Liver (tissue), 9 donors: ENCODE data around the gene PRKAR1B. TPM values are rescaled to one million over a fixed set of nuclear protein-coding genes. Genes with fewer than 3 reads are reported as not detected.

Source experiments
- DNase-seq: peaks from one replicate; pipeline ENCODE4 v3.0.0-alpha.2; 2017; ENCODE audit warnings: low spot score
- H3K27ac ChIP-seq, 2 donors: one replicate each; pipeline ENCODE4 v1.7.0; 2013; ENCODE audit warnings: inconsistent platforms in 2 of 2, low read length in 2 of 2, control low read depth in 1 of 2, low read depth in 1 of 2, mild to moderate bottlenecking in 1 of 2
- H3K27me3 ChIP-seq, 4 donors: one replicate each; pipeline versions ENCODE4 v1.6.1 to v1.7.0; 2013; ENCODE audit warnings: low read length in 3 of 4, inconsistent platforms in 1 of 4, mild to moderate bottlenecking in 1 of 4, moderate library complexity in 1 of 4; ENCODE audit not compliant: control insufficient read depth in 4 of 4, insufficient read depth in 4 of 4
- H3K36me3 ChIP-seq, 4 donors: one replicate each; pipeline versions ENCODE4 v1.6.1 to v1.7.0; 2013; ENCODE audit warnings: low read length in 3 of 4, mild to moderate bottlenecking in 3 of 4, low read depth in 1 of 4, moderate library complexity in 1 of 4; ENCODE audit not compliant: control insufficient read depth in 4 of 4, insufficient read depth in 3 of 4
- H3K4me1 ChIP-seq, 4 donors: one replicate each; pipeline versions ENCODE4 v1.6.1 to v1.7.0; 2013; ENCODE audit warnings: low read length in 3 of 4, mild to moderate bottlenecking in 3 of 4, moderate library complexity in 1 of 4; ENCODE audit not compliant: control insufficient read depth in 4 of 4, insufficient read depth in 4 of 4
- H3K4me3 ChIP-seq, 3 donors: one replicate each; pipeline versions ENCODE4 v1.6.1 to v1.7.0; 2013; ENCODE audit warnings: low read length in 3 of 3, control low read depth in 1 of 3, low read depth in 1 of 3, mild to moderate bottlenecking in 1 of 3
- H3K9ac ChIP-seq, 2 donors: one replicate each; pipeline ENCODE4 v1.7.0; 2013; ENCODE audit warnings: low read length in 2 of 2, mild to moderate bottlenecking in 2 of 2, moderate library complexity in 2 of 2, control low read depth in 1 of 2, low read depth in 1 of 2
- H3K9me3 ChIP-seq, 4 donors: one replicate each; pipeline versions ENCODE4 v1.6.1 to v1.7.0; 2013; ENCODE audit warnings: low read length in 3 of 4; ENCODE audit not compliant: control insufficient read depth in 4 of 4
- EGR1 ChIP-seq, 2 donors: IDR thresholded peaks; 2 replicates each; pipeline ENCODE4 v1.6.1; 2016 to 2018; ENCODE audit warnings: antibody characterized with exemption in 2 of 2, low read depth in 2 of 2
- FOXA1 ChIP-seq: IDR thresholded peaks from 2 replicates; pipeline ENCODE4 v1.6.1; 2016; ENCODE audit warnings: antibody characterized with exemption
- FOXA2 ChIP-seq: IDR thresholded peaks from 2 replicates; pipeline ENCODE4 v1.6.1; 2016; ENCODE audit warnings: antibody characterized with exemption
- GABPA ChIP-seq, 2 donors: IDR thresholded peaks in 1 of 2; conservative IDR thresholded peaks in 1 of 2; 2 replicates each; pipeline ENCODE4 v1.6.1; 2016; ENCODE audit warnings: antibody characterized with exemption in 2 of 2, mild to moderate bottlenecking in 1 of 2, moderate library complexity in 1 of 2
- HNF4A ChIP-seq, 2 donors: conservative IDR thresholded peaks; 2 replicates each; pipeline ENCODE4 v1.6.1; 2016; ENCODE audit warnings: antibody characterized with exemption in 2 of 2, mild to moderate bottlenecking in 2 of 2
- HNF4G ChIP-seq: IDR thresholded peaks from 2 replicates; pipeline ENCODE4 v1.6.1; 2016; ENCODE audit warnings: antibody characterized with exemption
- JUND ChIP-seq, 2 donors: IDR thresholded peaks; 2 replicates each; pipeline ENCODE4 v1.6.1; 2016; ENCODE audit warnings: antibody characterized with exemption in 2 of 2
- NR2F2 ChIP-seq: IDR thresholded peaks from 2 replicates; pipeline ENCODE4 v1.6.1; 2016; ENCODE audit warnings: antibody characterized with exemption
- RAD21 ChIP-seq, 2 donors: IDR thresholded peaks; 2 replicates each; pipeline ENCODE4 v1.6.1; 2016; ENCODE audit warnings: antibody characterized with exemption in 2 of 2, mild to moderate bottlenecking in 2 of 2
- RXRA ChIP-seq, 2 donors: IDR thresholded peaks; 2 replicates each; pipeline ENCODE4 v1.6.1; 2017 to 2018; ENCODE audit warnings: antibody characterized with exemption in 2 of 2, mild to moderate bottlenecking in 1 of 2
- SP1 ChIP-seq: IDR thresholded peaks from 2 replicates; pipeline ENCODE4 v1.6.1; 2018; ENCODE audit warnings: antibody characterized with exemption, mild to moderate bottlenecking
- TAF1 ChIP-seq: conservative IDR thresholded peaks from 2 replicates; pipeline ENCODE4 v1.6.1; 2016; ENCODE audit warnings: antibody characterized with exemption, mild to moderate bottlenecking
- YY1 ChIP-seq: IDR thresholded peaks from 2 replicates; pipeline ENCODE4 v1.6.1; 2016; ENCODE audit warnings: antibody characterized with exemption, mild to moderate bottlenecking
- WGBS: extraction: QIAGEN DNeasy Blood & Tissue Kit; methylation state at CpG from one replicate; pipeline ENCODE4 v1.1.7; 2013; 5-methylcytosine and 5-hydroxymethylcytosine counted together
- polyA plus RNA-seq, 2 donors: library from polyadenylated mRNA; stranded (reverse) in 1 of 2; unstranded in 1 of 2; fragments of 200-250 nt in 1 of 2; fragments of >200 nt in 1 of 2; fragmentation: Nextera tagmentation in 1 of 2; extraction: Ambion mirVana in 1 of 2; gene quantifications; one replicate each; pipeline versions ENCODE4 v1.2.1 to v1.2.3, GENCODE V29; 2013 to 2015
- total RNA-seq, 2 donors: library from RNA; depleted of rRNA; stranded (reverse); fragments of >200 nt; gene quantifications; one replicate each; pipeline ENCODE4 v1.2.3, GENCODE V29; 2014
- TF ChIP-seq, protein P1 (sequence below): IDR thresholded peaks from 2 replicates; pipeline ENCODE4 v1.6.1; 2016; ENCODE audit warnings: antibody characterized with exemption
- TF ChIP-seq, protein P2 (sequence below): IDR thresholded peaks from 2 replicates; pipeline ENCODE4 v1.6.1; 2016; ENCODE audit warnings: antibody characterized with exemption, mild to moderate bottlenecking
- TF ChIP-seq, protein P3 (sequence below): IDR thresholded peaks from 2 replicates; pipeline ENCODE4 v1.6.1; 2016; ENCODE audit warnings: antibody characterized with exemption
- TF ChIP-seq, protein P4 (sequence below): fragments of 150-350 bp; IDR thresholded peaks from 2 replicates; pipeline ENCODE4 v1.5.1; 2017; ENCODE audit warnings: improper control_type of control experiment, low read depth, low read length; ENCODE audit not compliant: missing input control
- TF ChIP-seq, protein P5 (sequence below): IDR thresholded peaks from 2 replicates; pipeline ENCODE4 v1.6.1; 2016; ENCODE audit warnings: antibody characterized with exemption
- donor health status: healthy.
- donor health status: healthy.
- donor health status: healthy.
- donor health status: healthy.
- donor health status: healthy.

The PRKAR1B gene
- total and polyA plus RNA-seq, 4 donors = 11.1 to 14.4 (median 12.4) TPM

DNA sequence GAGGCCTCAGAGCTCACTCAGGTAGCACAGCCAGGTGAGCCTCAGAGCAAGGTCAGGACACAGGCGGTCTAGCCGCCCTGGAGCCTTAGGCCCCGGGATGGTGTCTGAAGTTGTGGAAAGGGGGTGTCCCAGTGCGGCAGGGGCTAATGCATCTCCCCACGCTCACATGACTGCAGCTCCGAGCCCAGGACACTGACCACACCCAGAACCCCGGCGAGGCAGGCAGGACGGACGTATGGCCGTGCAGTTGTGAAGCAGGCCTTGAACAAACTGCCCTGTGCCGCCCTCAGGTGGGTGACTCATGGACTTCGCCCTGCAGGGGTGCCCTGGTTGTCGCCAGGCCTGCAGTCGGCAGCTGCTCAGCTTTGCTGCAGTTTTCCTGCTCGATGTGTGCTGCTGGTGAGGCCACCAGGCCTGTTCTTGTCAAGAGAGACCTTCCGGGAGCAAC is 5.0 kb upstream of the PRKAR1B start:
- H3K36me3 ChIP-seq = peaks cover 0 to 6% (median 2%) of the 10 kb centered on the region in 4 donors
- WGBS = 44% methylated on average over 17 of the region's 17 CpGs
- no peak overlapping the region for H3K4me3 ChIP-seq
- TF ChIP-seq RXRA (IDR thresholded peaks at IDR 0.05) (peak; percentile 66 to 67), HNF4A (conservative IDR thresholded peaks at IDR 0.05) (peak; percentile 93 to 97), SP1 (peak; percentile 55), NR2F2 (no peak), FOXA2 (no peak), JUND (IDR thresholded peaks at IDR 0.05) (peak; percentile 68 to 73), GABPA (IDR thresholded peaks at IDR 0.05 in 1 of 2, conservative IDR thresholded peaks at IDR 0.05 in 1 of 2) (peak in 1 of 2 donors; percentile 62), EGR1 (IDR thresholded peaks at IDR 0.05; ENCODE audit: low read depth in 2 of 2) (no peak), FOXA1 (no peak), TAF1 (no peak), HNF4G (peak; percentile 66), YY1 (peak; percentile 52), RAD21 (IDR thresholded peaks at IDR 0.05) (peak; percentile 77 to 79)
- TF ChIP-seq, protein P1, sequence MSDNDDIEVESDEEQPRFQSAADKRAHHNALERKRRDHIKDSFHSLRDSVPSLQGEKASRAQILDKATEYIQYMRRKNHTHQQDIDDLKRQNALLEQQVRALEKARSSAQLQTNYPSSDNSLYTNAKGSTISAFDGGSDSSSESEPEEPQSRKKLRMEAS = peak; percentile 48
- TF ChIP-seq, protein P2, sequence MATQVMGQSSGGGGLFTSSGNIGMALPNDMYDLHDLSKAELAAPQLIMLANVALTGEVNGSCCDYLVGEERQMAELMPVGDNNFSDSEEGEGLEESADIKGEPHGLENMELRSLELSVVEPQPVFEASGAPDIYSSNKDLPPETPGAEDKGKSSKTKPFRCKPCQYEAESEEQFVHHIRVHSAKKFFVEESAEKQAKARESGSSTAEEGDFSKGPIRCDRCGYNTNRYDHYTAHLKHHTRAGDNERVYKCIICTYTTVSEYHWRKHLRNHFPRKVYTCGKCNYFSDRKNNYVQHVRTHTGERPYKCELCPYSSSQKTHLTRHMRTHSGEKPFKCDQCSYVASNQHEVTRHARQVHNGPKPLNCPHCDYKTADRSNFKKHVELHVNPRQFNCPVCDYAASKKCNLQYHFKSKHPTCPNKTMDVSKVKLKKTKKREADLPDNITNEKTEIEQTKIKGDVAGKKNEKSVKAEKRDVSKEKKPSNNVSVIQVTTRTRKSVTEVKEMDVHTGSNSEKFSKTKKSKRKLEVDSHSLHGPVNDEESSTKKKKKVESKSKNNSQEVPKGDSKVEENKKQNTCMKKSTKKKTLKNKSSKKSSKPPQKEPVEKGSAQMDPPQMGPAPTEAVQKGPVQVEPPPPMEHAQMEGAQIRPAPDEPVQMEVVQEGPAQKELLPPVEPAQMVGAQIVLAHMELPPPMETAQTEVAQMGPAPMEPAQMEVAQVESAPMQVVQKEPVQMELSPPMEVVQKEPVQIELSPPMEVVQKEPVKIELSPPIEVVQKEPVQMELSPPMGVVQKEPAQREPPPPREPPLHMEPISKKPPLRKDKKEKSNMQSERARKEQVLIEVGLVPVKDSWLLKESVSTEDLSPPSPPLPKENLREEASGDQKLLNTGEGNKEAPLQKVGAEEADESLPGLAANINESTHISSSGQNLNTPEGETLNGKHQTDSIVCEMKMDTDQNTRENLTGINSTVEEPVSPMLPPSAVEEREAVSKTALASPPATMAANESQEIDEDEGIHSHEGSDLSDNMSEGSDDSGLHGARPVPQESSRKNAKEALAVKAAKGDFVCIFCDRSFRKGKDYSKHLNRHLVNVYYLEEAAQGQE = no peak
- TF ChIP-seq, protein P3, sequence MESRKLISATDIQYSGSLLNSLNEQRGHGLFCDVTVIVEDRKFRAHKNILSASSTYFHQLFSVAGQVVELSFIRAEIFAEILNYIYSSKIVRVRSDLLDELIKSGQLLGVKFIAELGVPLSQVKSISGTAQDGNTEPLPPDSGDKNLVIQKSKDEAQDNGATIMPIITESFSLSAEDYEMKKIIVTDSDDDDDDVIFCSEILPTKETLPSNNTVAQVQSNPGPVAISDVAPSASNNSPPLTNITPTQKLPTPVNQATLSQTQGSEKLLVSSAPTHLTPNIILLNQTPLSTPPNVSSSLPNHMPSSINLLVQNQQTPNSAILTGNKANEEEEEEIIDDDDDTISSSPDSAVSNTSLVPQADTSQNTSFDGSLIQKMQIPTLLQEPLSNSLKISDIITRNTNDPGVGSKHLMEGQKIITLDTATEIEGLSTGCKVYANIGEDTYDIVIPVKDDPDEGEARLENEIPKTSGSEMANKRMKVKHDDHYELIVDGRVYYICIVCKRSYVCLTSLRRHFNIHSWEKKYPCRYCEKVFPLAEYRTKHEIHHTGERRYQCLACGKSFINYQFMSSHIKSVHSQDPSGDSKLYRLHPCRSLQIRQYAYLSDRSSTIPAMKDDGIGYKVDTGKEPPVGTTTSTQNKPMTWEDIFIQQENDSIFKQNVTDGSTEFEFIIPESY = no peak
- TF ChIP-seq, protein P4, sequence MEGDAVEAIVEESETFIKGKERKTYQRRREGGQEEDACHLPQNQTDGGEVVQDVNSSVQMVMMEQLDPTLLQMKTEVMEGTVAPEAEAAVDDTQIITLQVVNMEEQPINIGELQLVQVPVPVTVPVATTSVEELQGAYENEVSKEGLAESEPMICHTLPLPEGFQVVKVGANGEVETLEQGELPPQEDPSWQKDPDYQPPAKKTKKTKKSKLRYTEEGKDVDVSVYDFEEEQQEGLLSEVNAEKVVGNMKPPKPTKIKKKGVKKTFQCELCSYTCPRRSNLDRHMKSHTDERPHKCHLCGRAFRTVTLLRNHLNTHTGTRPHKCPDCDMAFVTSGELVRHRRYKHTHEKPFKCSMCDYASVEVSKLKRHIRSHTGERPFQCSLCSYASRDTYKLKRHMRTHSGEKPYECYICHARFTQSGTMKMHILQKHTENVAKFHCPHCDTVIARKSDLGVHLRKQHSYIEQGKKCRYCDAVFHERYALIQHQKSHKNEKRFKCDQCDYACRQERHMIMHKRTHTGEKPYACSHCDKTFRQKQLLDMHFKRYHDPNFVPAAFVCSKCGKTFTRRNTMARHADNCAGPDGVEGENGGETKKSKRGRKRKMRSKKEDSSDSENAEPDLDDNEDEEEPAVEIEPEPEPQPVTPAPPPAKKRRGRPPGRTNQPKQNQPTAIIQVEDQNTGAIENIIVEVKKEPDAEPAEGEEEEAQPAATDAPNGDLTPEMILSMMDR = peak; percentile 41
- TF ChIP-seq, protein P5, sequence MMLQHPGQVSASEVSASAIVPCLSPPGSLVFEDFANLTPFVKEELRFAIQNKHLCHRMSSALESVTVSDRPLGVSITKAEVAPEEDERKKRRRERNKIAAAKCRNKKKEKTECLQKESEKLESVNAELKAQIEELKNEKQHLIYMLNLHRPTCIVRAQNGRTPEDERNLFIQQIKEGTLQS = peak; percentile 49
- no peak for DNase-seq
- H3K9ac ChIP-seq = no peak overlapping the region
- H3K27me3 ChIP-seq = no peaks in the 10 kb centered on the region
- H3K27ac ChIP-seq = peak overlapping the region in 1 of 2 donors; percentile 1
- H3K4me1 ChIP-seq = peaks cover 2 to 15% (median 9%) of the 10 kb centered on the region in 4 donors
- peaks cover 0 to 7% (median 2%) of the 10 kb centered on the region in 4 donors for H3K9me3 ChIP-seq
